ENCODE data around the gene PRKAG2.

The PRKAG2 gene

GRCh38 chr7:151660141-151660540, 216.8 kb downstream of the PRKAG2 start:
- FAIRE-seq (no peak), DNase-seq (ENCODE audit: insufficient read length, low spot score) (no peak)
- no peak for TF ChIP-seq POLR2A (IDR thresholded peaks at IDR 0.05; ENCODE audit: low read depth, low read length)

GRCh38 chr7:151659219-151659618, 217.7 kb downstream of the PRKAG2 start:
- FAIRE-seq (no peak), DNase-seq (ENCODE audit: insufficient read length, low spot score) (no peak)
- TF ChIP-seq POLR2A (IDR thresholded peaks at IDR 0.05; ENCODE audit: low read depth, low read length), result no peak

GRCh38 chr7:151658778-151659177, 218.1 kb downstream of the PRKAG2 start:
- FAIRE-seq, result no peak
- no peak for DNase-seq (ENCODE audit: insufficient read length, low spot score)
- no peak for TF ChIP-seq POLR2A (IDR thresholded peaks at IDR 0.05; ENCODE audit: low read depth, low read length)

GRCh38 chr7:151657173-151657572, 219.7 kb downstream of the PRKAG2 start:
- DNase-seq (ENCODE audit: insufficient read length, low spot score) (no peak), FAIRE-seq (no peak)
- no peak for TF ChIP-seq POLR2A (IDR thresholded peaks at IDR 0.05; ENCODE audit: low read depth, low read length)

- FAIRE-seq (no peak), DNase-seq (ENCODE audit: insufficient read length, low spot score) (no peak)
- no peak for TF ChIP-seq POLR2A (IDR thresholded peaks at IDR 0.05; ENCODE audit: low read depth, low read length)
Measured at GRCh38 chr7:151655555-151655954, 221.4 kb downstream of the PRKAG2 start.

GRCh38 chr7:151652111-151652510, 224.8 kb downstream of the PRKAG2 start:
- TF ChIP-seq POLR2A (IDR thresholded peaks at IDR 0.05; ENCODE audit: low read depth, low read length), result no peak
- DNase-seq (ENCODE audit: insufficient read length, low spot score), result no peak
- FAIRE-seq, result no peak

GRCh38 chr7:151650161-151650560, 226.8 kb downstream of the PRKAG2 start:
- no peak for TF ChIP-seq POLR2A (IDR thresholded peaks at IDR 0.05; ENCODE audit: low read depth, low read length)
- FAIRE-seq (no peak), DNase-seq (ENCODE audit: insufficient read length, low spot score) (no peak)

- FAIRE-seq (no peak), DNase-seq (ENCODE audit: insufficient read length, low spot score) (no peak)
- no peak for TF ChIP-seq POLR2A (IDR thresholded peaks at IDR 0.05; ENCODE audit: low read depth, low read length)
Measured at GRCh38 chr7:151648429-151648828, 228.5 kb downstream of the PRKAG2 start.

GRCh38 chr7:151647874-151648273, 229.0 kb downstream of the PRKAG2 start:
- FAIRE-seq, result no peak
- DNase-seq (ENCODE audit: insufficient read length, low spot score), result no peak
- no peak for TF ChIP-seq POLR2A (IDR thresholded peaks at IDR 0.05; ENCODE audit: low read depth, low read length)

- TF ChIP-seq POLR2A (IDR thresholded peaks at IDR 0.05; ENCODE audit: low read depth, low read length), result no peak
- DNase-seq (ENCODE audit: insufficient read length, low spot score) (no peak), FAIRE-seq (no peak)
Measured at GRCh38 chr7:151647006-151647405, 229.9 kb downstream of the PRKAG2 start.

- no peak for TF ChIP-seq POLR2A (IDR thresholded peaks at IDR 0.05; ENCODE audit: low read depth, low read length)
- FAIRE-seq (no peak), DNase-seq (ENCODE audit: insufficient read length, low spot score) (no peak)
Measured at GRCh38 chr7:151645311-151645710, 231.6 kb downstream of the PRKAG2 start.

- no peak for TF ChIP-seq POLR2A (IDR thresholded peaks at IDR 0.05; ENCODE audit: low read depth, low read length)
- DNase-seq (ENCODE audit: insufficient read length, low spot score), result no peak
- FAIRE-seq, result no peak
Measured at GRCh38 chr7:151644554-151644953, 232.4 kb downstream of the PRKAG2 start.

GRCh38 chr7:151642746-151643145, 234.2 kb downstream of the PRKAG2 start:
- no peak for DNase-seq (ENCODE audit: insufficient read length, low spot score)
- FAIRE-seq, result no peak
- no peak for TF ChIP-seq POLR2A (IDR thresholded peaks at IDR 0.05; ENCODE audit: low read depth, low read length)

- DNase-seq (ENCODE audit: insufficient read length, low spot score), result no peak
- FAIRE-seq, result no peak
- no peak for TF ChIP-seq POLR2A (IDR thresholded peaks at IDR 0.05; ENCODE audit: low read depth, low read length)
Measured at GRCh38 chr7:151641587-151641986, 235.3 kb downstream of the PRKAG2 start.

- DNase-seq (ENCODE audit: insufficient read length, low spot score) (no peak), FAIRE-seq (no peak)
- TF ChIP-seq POLR2A (IDR thresholded peaks at IDR 0.05; ENCODE audit: low read depth, low read length), result no peak
Measured at GRCh38 chr7:151637781-151638261, 239.1 kb downstream of the PRKAG2 start.

GRCh38 chr7:151634643-151635042, 242.3 kb downstream of the PRKAG2 start:
- no peak for DNase-seq (ENCODE audit: insufficient read length, low spot score)
- no peak for TF ChIP-seq POLR2A (IDR thresholded peaks at IDR 0.05; ENCODE audit: low read depth, low read length)
- no peak for FAIRE-seq

All from H54 (cell line).